GM15510 (cell line): Measurements from ENCODE around the gene MICAL3.

ENCODE experiments used
- POLR2A ChIP-seq: IDR thresholded peaks from 3 replicates; pipeline ENCODE4 v1.6.1; 2011; ENCODE audit warnings: borderline replicate concordance; ENCODE audit not compliant: insufficient read length; ENCODE audit errors: extremely low read depth

Gene MICAL3

GRCh38 chr22:18059991-18060390, 35.6 kb upstream of the MICAL3 start:
- no peak for TF ChIP-seq POLR2A

GRCh38 chr22:18059473-18059872, 35.1 kb upstream of the MICAL3 start:
- TF ChIP-seq POLR2A = no peak

- no peak for TF ChIP-seq POLR2A
Observed at GRCh38 chr22:18059094-18059417, 34.7 kb upstream of the MICAL3 start.

GRCh38 chr22:18058371-18059093, 34.2 kb upstream of the MICAL3 start:
- TF ChIP-seq POLR2A = no peak

GRCh38 chr22:18057568-18058209, 33.3 kb upstream of the MICAL3 start:
- no peak for TF ChIP-seq POLR2A

GRCh38 chr22:18056807-18057474, 32.6 kb upstream of the MICAL3 start:
- TF ChIP-seq POLR2A = no peak

- TF ChIP-seq POLR2A = no peak
Observed at GRCh38 chr22:18056161-18056666, 31.9 kb upstream of the MICAL3 start.

- no peak for TF ChIP-seq POLR2A
Observed at GRCh38 chr22:18055619-18056160, 31.3 kb upstream of the MICAL3 start.

GRCh38 chr22:18050065-18050464, 25.7 kb upstream of the MICAL3 start:
- TF ChIP-seq POLR2A = no peak

GRCh38 chr22:18048441-18048898, 24.1 kb upstream of the MICAL3 start:
- no peak for TF ChIP-seq POLR2A

GRCh38 chr22:18048041-18048440, 23.7 kb upstream of the MICAL3 start:
- TF ChIP-seq POLR2A = no peak

GRCh38 chr22:18045794-18046193, 21.4 kb upstream of the MICAL3 start:
- TF ChIP-seq POLR2A = no peak

GRCh38 chr22:18044548-18045271, 20.3 kb upstream of the MICAL3 start:
- no peak for TF ChIP-seq POLR2A

- TF ChIP-seq POLR2A = no peak
Observed at GRCh38 chr22:18042685-18043084, 18.3 kb upstream of the MICAL3 start.

- TF ChIP-seq POLR2A = no peak
Observed at GRCh38 chr22:18035751-18036150, 11.4 kb upstream of the MICAL3 start.
